Upper lobe of left lung (tissue), 6 donors: Measurements from ENCODE around the gene HIVEP3. TPM values are rescaled to one million over a fixed set of nuclear protein-coding genes. Genes with fewer than 3 reads are reported as not detected.

ENCODE experiments used
- ATAC-seq, 2 donors: fragments of 200-7000 bp; cut with Tn5 transposase; one replicate each; pipeline ENCODE4 v1.9.1; 2022; ENCODE audit warnings: mild to moderate bottlenecking in 2 of 2, moderate library complexity in 2 of 2; ENCODE audit not compliant: low FRiP score in 2 of 2
- DNase-seq, 2 donors: peaks; one replicate each; pipeline ENCODE4 v3.0.0-alpha.2; 2019 to 2020
- H3K27ac ChIP-seq, 4 donors: fragments of 200-600 bp; sonication (generic); one replicate each; pipeline ENCODE4 v1.5.1; 2016 to 2019
- H3K27me3 ChIP-seq, 4 donors: fragments of 200-600 bp; sonication (generic); one replicate each; pipeline ENCODE4 v1.5.1; 2017 to 2019
- H3K36me3 ChIP-seq, 4 donors: fragments of 200-600 bp; sonication (generic); one replicate each; pipeline ENCODE4 v1.5.1; 2016 to 2019
- H3K4me1 ChIP-seq, 4 donors: fragments of 200-600 bp; sonication (generic); one replicate each; pipeline ENCODE4 v1.5.1; 2018 to 2019
- H3K4me3 ChIP-seq, 4 donors: fragments of 200-600 bp; sonication (generic); one replicate each; pipeline ENCODE4 v1.5.1; 2017 to 2019; ENCODE audit warnings: mild to moderate bottlenecking in 2 of 4, moderate library complexity in 1 of 4
- H3K9me3 ChIP-seq, 4 donors: fragments of 200-600 bp; sonication (generic); one replicate each; pipeline ENCODE4 v1.5.1; 2018 to 2019
- EP300 ChIP-seq, 4 donors: sonication (generic); formaldehyde crosslinking; IDR thresholded peaks; one replicate each; pipeline ENCODE4 v1.5.1; 2017; ENCODE audit warnings: antibody characterized with exemption in 4 of 4, control low read depth in 2 of 4
- POLR2A ChIP-seq, 4 donors: fragments of 450-650 bp; IDR thresholded peaks; one replicate each; pipeline ENCODE4 v1.5.1; 2016 to 2017; ENCODE audit warnings: antibody characterized with exemption in 4 of 4, mild to moderate bottlenecking in 2 of 4
- POLR2AphosphoS5 ChIP-seq, 2 donors: sonication (generic); formaldehyde crosslinking; IDR thresholded peaks; one replicate each; pipeline ENCODE4 v1.5.1; 2017; ENCODE audit warnings: antibody characterized with exemption in 2 of 2
- WGBS, 2 donors: methylation state at CpG; one replicate each; pipeline ENCODE4 v1.1.5; 2017 to 2018; 5-methylcytosine and 5-hydroxymethylcytosine counted together
- total RNA-seq, 6 donors: library from RNA; depleted of rRNA in 4 of 6; stranded (reverse); fragments of >200 nt in 4 of 6; gene quantifications; one replicate each; pipeline versions ENCODE4 v1.1.0 to v1.2.1, GENCODE V29; 2016 to 2021
- TF ChIP-seq, protein P1 (sequence below), 6 experiments: fragments of 450-650 bp in 4 of 6; fragments of 200-600 bp in 2 of 6; sonication (generic) in 2 of 6; IDR thresholded peaks; one replicate each; pipeline ENCODE4 v1.5.1; 2016 to 2019; ENCODE audit warnings: antibody characterized with exemption in 6 of 6
- donor health status: DM: no; HTN: no; CAD: no; lungs with moderate emphysema.
- donor health status: DM: no; HTN: yes; CAD: no; lungs with severe emphysema.

Gene HIVEP3
- total RNA-seq, 6 donors from 2014 or later: 9.7 to 23.0 (median 11.6) TPM

DNA sequence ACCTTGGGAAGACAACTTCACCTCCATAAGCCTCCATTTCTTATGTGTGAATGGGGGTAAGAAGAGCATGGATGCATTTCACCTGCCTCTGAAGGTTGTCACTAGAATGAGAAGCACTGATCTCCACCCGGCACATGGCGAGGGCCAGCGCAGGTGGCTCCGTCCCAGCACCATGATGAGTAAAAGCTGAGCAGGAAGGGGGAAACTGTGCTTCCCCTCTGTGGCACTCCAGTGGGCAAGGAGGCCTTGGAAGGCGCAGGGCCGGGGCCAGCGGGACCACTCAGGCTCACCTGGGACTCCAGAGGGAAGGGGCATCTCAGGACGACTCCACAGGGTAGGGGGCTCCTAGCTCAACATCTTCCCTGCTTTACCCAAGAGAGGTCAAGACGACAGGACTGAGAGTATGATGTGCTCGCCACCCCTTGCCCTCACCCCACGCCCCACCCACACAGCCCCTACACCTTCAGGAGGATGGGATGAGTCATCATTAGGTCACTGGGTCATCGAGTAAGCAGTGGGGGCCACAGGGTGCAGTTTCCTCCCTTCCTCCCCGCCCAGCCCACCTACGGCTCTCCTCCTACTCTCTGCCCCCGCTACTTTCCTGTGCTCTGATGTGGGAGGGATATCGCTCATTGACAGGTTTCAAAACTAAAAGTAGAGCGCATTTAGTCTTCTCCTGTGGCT, 112.1 kb downstream of the HIVEP3 start:
- Histone ChIP-seq H3K27me3 (no peaks in the 10 kb centered on the region), H3K27ac (no peak overlapping the region), H3K4me1 (peaks cover 24 to 44% (median 27%) of the 10 kb centered on the region in 4 donors), H3K9me3 (no peaks in the 10 kb centered on the region), H3K36me3 (no peaks in the 10 kb centered on the region), H3K4me3 (no peak overlapping the region)
- no peak for ATAC-seq
- TF ChIP-seq, protein P1, sequence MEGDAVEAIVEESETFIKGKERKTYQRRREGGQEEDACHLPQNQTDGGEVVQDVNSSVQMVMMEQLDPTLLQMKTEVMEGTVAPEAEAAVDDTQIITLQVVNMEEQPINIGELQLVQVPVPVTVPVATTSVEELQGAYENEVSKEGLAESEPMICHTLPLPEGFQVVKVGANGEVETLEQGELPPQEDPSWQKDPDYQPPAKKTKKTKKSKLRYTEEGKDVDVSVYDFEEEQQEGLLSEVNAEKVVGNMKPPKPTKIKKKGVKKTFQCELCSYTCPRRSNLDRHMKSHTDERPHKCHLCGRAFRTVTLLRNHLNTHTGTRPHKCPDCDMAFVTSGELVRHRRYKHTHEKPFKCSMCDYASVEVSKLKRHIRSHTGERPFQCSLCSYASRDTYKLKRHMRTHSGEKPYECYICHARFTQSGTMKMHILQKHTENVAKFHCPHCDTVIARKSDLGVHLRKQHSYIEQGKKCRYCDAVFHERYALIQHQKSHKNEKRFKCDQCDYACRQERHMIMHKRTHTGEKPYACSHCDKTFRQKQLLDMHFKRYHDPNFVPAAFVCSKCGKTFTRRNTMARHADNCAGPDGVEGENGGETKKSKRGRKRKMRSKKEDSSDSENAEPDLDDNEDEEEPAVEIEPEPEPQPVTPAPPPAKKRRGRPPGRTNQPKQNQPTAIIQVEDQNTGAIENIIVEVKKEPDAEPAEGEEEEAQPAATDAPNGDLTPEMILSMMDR (IDR thresholded peaks at IDR 0.05): no peak
- no peak for TF ChIP-seq EP300 (IDR thresholded peaks at IDR 0.05)
- no peak for TF ChIP-seq POLR2A (IDR thresholded peaks at IDR 0.05)
- no peak for TF ChIP-seq POLR2AphosphoS5 (IDR thresholded peaks at IDR 0.05)
- DNase-seq: peak in 1 of 2 donors; percentile 67
- WGBS, 2 donors: 85 to 88% methylated on average over 13 to 17 of the region's 17 CpGs

DNA sequence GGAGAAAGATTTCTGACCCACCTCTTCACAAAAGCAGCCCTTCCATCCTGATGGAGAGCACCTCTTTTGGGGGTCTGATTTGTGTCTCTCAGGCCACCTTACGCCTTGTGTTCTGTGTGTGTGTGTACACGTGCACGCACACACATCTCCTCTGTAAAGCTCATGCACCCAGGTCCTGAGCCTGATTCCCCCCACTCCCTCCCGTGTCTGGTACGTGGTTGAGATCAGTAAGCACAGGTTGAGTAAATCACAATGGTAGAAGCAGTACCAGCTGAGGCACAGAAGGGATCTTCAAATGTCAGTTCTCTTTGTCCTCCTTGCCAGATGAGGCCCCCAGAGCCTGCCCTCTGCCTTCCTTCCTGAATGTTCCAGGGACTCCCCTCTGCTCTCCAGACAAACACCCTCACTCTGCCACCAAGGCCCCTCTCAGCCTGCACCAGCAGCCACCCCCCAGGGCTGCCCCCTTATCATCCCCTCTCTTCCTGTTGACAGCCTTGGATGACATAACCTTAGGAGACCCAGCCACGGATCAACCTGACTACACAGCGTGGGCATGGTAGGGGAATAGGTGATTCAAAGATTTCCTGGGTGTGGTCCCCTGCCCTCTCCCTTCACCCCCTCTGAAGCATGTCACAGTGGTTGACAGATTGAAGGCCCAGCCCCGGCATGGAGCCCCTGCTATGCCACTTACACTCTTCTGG, 112.8 kb downstream of the HIVEP3 start:
- ATAC-seq: no peak
- DNase-seq: no peak
- Histone ChIP-seq H3K4me1 (peaks cover 18 to 44% (median 28%) of the 10 kb centered on the region in 4 donors), H3K27me3 (no peaks in the 10 kb centered on the region), H3K4me3 (no peak overlapping the region), H3K36me3 (no peaks in the 10 kb centered on the region), H3K9me3 (no peaks in the 10 kb centered on the region), H3K27ac (no peak overlapping the region)
- 78 to 84% methylated on average over 7 to 8 of the region's 8 CpGs for WGBS, 2 donors
- no peak for TF ChIP-seq POLR2AphosphoS5 (IDR thresholded peaks at IDR 0.05)

DNA sequence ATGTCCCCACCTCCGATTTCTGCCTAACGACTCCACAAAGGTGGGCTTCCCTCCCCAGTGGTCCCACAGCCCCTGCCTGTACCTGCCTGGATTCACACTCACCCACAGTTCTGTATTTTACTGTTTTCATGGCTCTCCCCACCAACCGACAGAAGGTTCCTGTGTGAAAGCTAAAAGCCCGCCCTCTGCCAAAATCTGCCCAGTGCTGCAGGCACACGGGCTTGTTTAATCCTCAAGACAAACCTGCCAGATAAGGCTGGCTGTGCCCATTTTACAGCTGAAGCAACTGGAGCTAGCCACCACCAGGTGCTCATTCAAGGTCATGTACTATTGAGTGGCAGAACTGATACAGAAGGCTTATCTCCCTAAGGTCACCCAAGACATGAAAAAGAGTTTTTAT, 114.5 kb downstream of the HIVEP3 start:
- no peak for TF ChIP-seq POLR2A (IDR thresholded peaks at IDR 0.05)
- TF ChIP-seq, protein P1 (IDR thresholded peaks at IDR 0.05): no peak
- TF ChIP-seq EP300 (IDR thresholded peaks at IDR 0.05): no peak
- no peak for TF ChIP-seq POLR2AphosphoS5 (IDR thresholded peaks at IDR 0.05)
- no peak for ATAC-seq
- 65 to 84% methylated on average over 5 of the region's 5 CpGs for WGBS, 2 donors

DNA sequence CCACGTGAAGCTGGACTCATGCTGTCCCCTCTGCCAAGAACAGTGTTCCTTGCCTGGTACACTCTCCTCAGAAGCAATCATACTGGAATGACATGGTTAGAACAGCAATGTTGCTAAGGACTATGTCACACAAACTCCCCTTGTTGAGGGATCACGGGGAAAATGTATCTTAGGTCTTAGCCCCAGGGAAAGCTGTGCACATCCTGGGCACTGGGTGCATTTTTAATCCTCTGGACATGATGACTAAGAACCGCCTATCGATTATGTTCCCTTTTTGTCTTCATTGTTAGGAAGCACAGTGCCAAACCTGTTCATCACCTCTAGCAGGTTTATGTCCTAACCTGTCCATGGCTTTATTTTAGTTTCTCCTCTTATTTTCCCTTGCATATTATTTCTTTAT, 115.1 kb downstream of the HIVEP3 start:
- H3K4me1 ChIP-seq: peaks cover 24 to 52% (median 34%) of the 10 kb centered on the region in 4 donors
- no peak overlapping the region for H3K4me3 ChIP-seq
- peak overlapping the region; percentile 42 to 74 (median 59) for H3K27ac ChIP-seq
- ATAC-seq (no peak), DNase-seq (no peak)
- TF ChIP-seq, protein P1 (IDR thresholded peaks at IDR 0.05): no peak
- TF ChIP-seq EP300 (IDR thresholded peaks at IDR 0.05) (no peak), POLR2AphosphoS5 (IDR thresholded peaks at IDR 0.05) (no peak), POLR2A (IDR thresholded peaks at IDR 0.05) (no peak)
- 59 to 67% methylated on average over 3 to 4 of the region's 4 CpGs for WGBS, 2 donors
- no peaks in the 10 kb centered on the region for H3K36me3 ChIP-seq
- no peaks in the 10 kb centered on the region for H3K9me3 ChIP-seq
- H3K27me3 ChIP-seq: no peaks in the 10 kb centered on the region

More for the DNA sequence above, 114.5 kb downstream of the HIVEP3 start:
- Histone ChIP-seq H3K9me3 (no peaks in the 10 kb centered on the region), H3K27ac (peak overlapping the region in 1 of 4 donors; percentile 51), H3K27me3 (no peaks in the 10 kb centered on the region), H3K4me1 (peaks cover 24 to 52% (median 34%) of the 10 kb centered on the region in 4 donors), H3K4me3 (no peak overlapping the region), H3K36me3 (no peaks in the 10 kb centered on the region)
- no peak for DNase-seq
